ENCODE measurements around the gene ASB4. TPM values are rescaled to one million over a fixed set of nuclear protein-coding genes. Genes with fewer than 3 reads are reported as not detected.
"Not testable (repeated sequence)": the region's sequence is repeated elsewhere in the genome, so short reads cannot be mapped to it uniquely, and the experiment has no call there.

ASB4 gene
- total RNA-seq, 2 experiments from 2014 or later = not detected

- ATAC-seq (no peak), DNase-seq (no peak)
- H3K36me3 Mint-ChIP-seq = no peaks in the 10 kb centered on the region
- H3K27me3 Mint-ChIP-seq = peaks cover 13% of the 10 kb centered on the region
- H3K9me3 Mint-ChIP-seq (ENCODE audit: low read depth) = no peaks in the 10 kb centered on the region
- CTCF ChIA-PET = no interaction called here
- H3K4me1 Mint-ChIP-seq = no peaks in the 10 kb centered on the region
- no peak overlapping the region for H3K27ac Mint-ChIP-seq
- no peak overlapping the region for H3K4me3 Mint-ChIP-seq
Measured at GRCh38 chr7:95543312-95543711, 57.6 kb downstream of the ASB4 start.

GRCh38 chr7:95544171-95544570 is 58.4 kb downstream of the ASB4 start:
- H3K27me3 Mint-ChIP-seq = peaks cover 8% of the 10 kb centered on the region
- no peak overlapping the region for H3K27ac Mint-ChIP-seq
- no peaks in the 10 kb centered on the region for H3K9me3 Mint-ChIP-seq (ENCODE audit: low read depth)
- no peak overlapping the region for H3K4me3 Mint-ChIP-seq
- no peak for ATAC-seq
- CTCF ChIA-PET = interaction anchor here (1.2 kb wide), 1 partner anchor 146 kb away, joined by 3 read pairs; no protein-coding TSS in a partner anchor
- no peaks in the 10 kb centered on the region for H3K4me1 Mint-ChIP-seq
- H3K36me3 Mint-ChIP-seq = no peaks in the 10 kb centered on the region
- no peak for DNase-seq

GRCh38 chr7:95545007-95545615 is 59.4 kb downstream of the ASB4 start:
- Mint-ChIP-seq H3K27ac (no peak overlapping the region), H3K36me3 (no peaks in the 10 kb centered on the region), H3K27me3 (peaks cover 12% of the 10 kb centered on the region), H3K4me1 (no peaks in the 10 kb centered on the region), H3K9me3 (ENCODE audit: low read depth) (no peaks in the 10 kb centered on the region), H3K4me3 (no peak overlapping the region)
- CTCF ChIA-PET = interaction anchor here (1.2 to 1.5 kb wide), 2 partner anchors 141 to 145 kb away, joined by 3 to 4 read pairs; no protein-coding TSS in a partner anchor
- ATAC-seq = no peak
- DNase-seq = no peak

GRCh38 chr7:95545673-95546072 is 59.9 kb downstream of the ASB4 start:
- CTCF ChIA-PET = interaction anchor here (1.5 kb wide), 1 partner anchor 140 kb away, joined by 4 read pairs; no protein-coding TSS in a partner anchor

GRCh38 chr7:95546647-95547046 is 60.9 kb downstream of the ASB4 start:
- Mint-ChIP-seq H3K27me3 (peaks cover 6% of the 10 kb centered on the region), H3K4me1 (no peaks in the 10 kb centered on the region), H3K27ac (no peak overlapping the region), H3K36me3 (no peaks in the 10 kb centered on the region), H3K4me3 (no peak overlapping the region), H3K9me3 (ENCODE audit: low read depth) (no peaks in the 10 kb centered on the region)
- CTCF ChIA-PET = no interaction called here
- no peak for DNase-seq
- no peak for ATAC-seq

More at GRCh38 chr7:95545673-95546072, 59.9 kb downstream of the ASB4 start:
- Mint-ChIP-seq H3K36me3 (no peaks in the 10 kb centered on the region), H3K4me1 (no peaks in the 10 kb centered on the region), H3K27me3 (peaks cover 9% of the 10 kb centered on the region), H3K9me3 (ENCODE audit: low read depth) (no peaks in the 10 kb centered on the region), H3K4me3 (no peak overlapping the region), H3K27ac (no peak overlapping the region)
- ATAC-seq (no peak), DNase-seq (no peak)

- DNase-seq (no peak), ATAC-seq (no peak)
- no peaks in the 10 kb centered on the region for H3K36me3 Mint-ChIP-seq
- CTCF ChIA-PET = no interaction called here
- no peaks in the 10 kb centered on the region for H3K9me3 Mint-ChIP-seq (ENCODE audit: low read depth)
- H3K27me3 Mint-ChIP-seq = peaks cover 6% of the 10 kb centered on the region
- no peak overlapping the region for H3K4me3 Mint-ChIP-seq
- H3K4me1 Mint-ChIP-seq = no peaks in the 10 kb centered on the region
- H3K27ac Mint-ChIP-seq = no peak overlapping the region
Measured at GRCh38 chr7:95547361-95548348, 61.9 kb downstream of the ASB4 start.

GRCh38 chr7:95549818-95550529 is 64.2 kb downstream of the ASB4 start:
- no peaks in the 10 kb centered on the region for H3K9me3 Mint-ChIP-seq (ENCODE audit: low read depth)
- DNase-seq = no peak
- H3K27ac Mint-ChIP-seq = no peak overlapping the region
- no peak overlapping the region for H3K4me3 Mint-ChIP-seq
- ATAC-seq = no peak
- H3K36me3 Mint-ChIP-seq = no peaks in the 10 kb centered on the region
- no peaks in the 10 kb centered on the region for H3K4me1 Mint-ChIP-seq
- CTCF ChIA-PET = no interaction called here
- H3K27me3 Mint-ChIP-seq = peaks cover 6% of the 10 kb centered on the region

GRCh38 chr7:95550546-95550945 is 64.8 kb downstream of the ASB4 start:
- no peak for DNase-seq
- Mint-ChIP-seq H3K4me3 (no peak overlapping the region), H3K27ac (no peak overlapping the region), H3K9me3 (ENCODE audit: low read depth) (no peaks in the 10 kb centered on the region), H3K36me3 (no peaks in the 10 kb centered on the region), H3K27me3 (peaks cover 6% of the 10 kb centered on the region), H3K4me1 (no peaks in the 10 kb centered on the region)
- CTCF ChIA-PET = no interaction called here
- ATAC-seq = no peak

- H3K27me3 Mint-ChIP-seq; ATAC-seq; H3K4me3 Mint-ChIP-seq; H3K4me1 Mint-ChIP-seq; H3K27ac Mint-ChIP-seq; H3K9me3 Mint-ChIP-seq (ENCODE audit: low read depth); H3K36me3 Mint-ChIP-seq; DNase-seq: not testable (repeated sequence)
- CTCF ChIA-PET = interaction anchor here (1.0 kb wide), 1 partner anchor 10 kb away, joined by 3 read pairs; no protein-coding TSS in a partner anchor
Measured at GRCh38 chr7:95552010-95552926, 66.5 kb downstream of the ASB4 start.

GRCh38 chr7:95553939-95554338 is 68.2 kb downstream of the ASB4 start:
- Mint-ChIP-seq H3K9me3 (ENCODE audit: low read depth) (no peaks in the 10 kb centered on the region), H3K4me1 (no peaks in the 10 kb centered on the region), H3K4me3 (no peak overlapping the region), H3K27me3 (peaks cover 6% of the 10 kb centered on the region), H3K36me3 (no peaks in the 10 kb centered on the region), H3K27ac (no peak overlapping the region)
- no peak for ATAC-seq
- CTCF ChIA-PET = no interaction called here
- DNase-seq = no peak

- no peaks in the 10 kb centered on the region for H3K9me3 Mint-ChIP-seq (ENCODE audit: low read depth)
- H3K4me3 Mint-ChIP-seq = no peak overlapping the region
- peaks cover 2% of the 10 kb centered on the region for H3K27me3 Mint-ChIP-seq
- no peaks in the 10 kb centered on the region for H3K36me3 Mint-ChIP-seq
- no peak for DNase-seq
- H3K4me1 Mint-ChIP-seq = no peaks in the 10 kb centered on the region
- ATAC-seq = no peak
- H3K27ac Mint-ChIP-seq = no peak overlapping the region
- CTCF ChIA-PET = interaction anchor here (1.6 kb wide), 1 partner anchor 37 kb away, joined by 4 read pairs; no protein-coding TSS in a partner anchor
Measured at GRCh38 chr7:95556777-95557176, 71.0 kb downstream of the ASB4 start.

- Mint-ChIP-seq H3K9me3 (ENCODE audit: low read depth) (no peaks in the 10 kb centered on the region), H3K27ac (no peak overlapping the region), H3K4me1 (no peaks in the 10 kb centered on the region), H3K36me3 (no peaks in the 10 kb centered on the region), H3K27me3 (peaks cover 2% of the 10 kb centered on the region), H3K4me3 (no peak overlapping the region)
- no peak for DNase-seq
- CTCF ChIA-PET = no interaction called here
- ATAC-seq = no peak
Measured at GRCh38 chr7:95558864-95559263, 73.1 kb downstream of the ASB4 start.
